Fibroblast of the aortic adventitia (primary cell): Measurements from ENCODE around the gene ABCG1. TPM values are rescaled to one million over a fixed set of nuclear protein-coding genes. Genes with fewer than 3 reads are reported as not detected.

Experiments used
- DNase-seq: peaks from one replicate; pipeline ENCODE4 v3.0.0-alpha.2; 2010; ENCODE audit warnings: low read depth
- H3K4me3 ChIP-seq: 2 replicates; pipeline ENCODE4 v1.5.1; 2011; ENCODE audit warnings: low read depth, mild to moderate bottlenecking, control low read depth, low read length, moderate library complexity
- CTCF ChIP-seq: IDR thresholded peaks from 2 replicates; pipeline ENCODE4 v1.5.1; 2011; ENCODE audit warnings: mild to moderate bottlenecking, low read length, control low read depth, inconsistent platforms; ENCODE audit not compliant: insufficient read depth
- total RNA-seq: library from RNA; depleted of rRNA; stranded (reverse); fragments of >200 nt; gene quantifications from 2 replicates; pipeline ENCODE4 v1.2.3, GENCODE V29; 2012; ENCODE audit warnings: low replicate concordance

Gene ABCG1
- total RNA-seq, 1 donor: 0.09 TPM

GRCh38 chr21:42276076-42276475, 57.1 kb downstream of the ABCG1 start:
- DNase-seq: no peak
- no peak for TF ChIP-seq CTCF
- H3K4me3 ChIP-seq: no peak overlapping the region

DNA sequence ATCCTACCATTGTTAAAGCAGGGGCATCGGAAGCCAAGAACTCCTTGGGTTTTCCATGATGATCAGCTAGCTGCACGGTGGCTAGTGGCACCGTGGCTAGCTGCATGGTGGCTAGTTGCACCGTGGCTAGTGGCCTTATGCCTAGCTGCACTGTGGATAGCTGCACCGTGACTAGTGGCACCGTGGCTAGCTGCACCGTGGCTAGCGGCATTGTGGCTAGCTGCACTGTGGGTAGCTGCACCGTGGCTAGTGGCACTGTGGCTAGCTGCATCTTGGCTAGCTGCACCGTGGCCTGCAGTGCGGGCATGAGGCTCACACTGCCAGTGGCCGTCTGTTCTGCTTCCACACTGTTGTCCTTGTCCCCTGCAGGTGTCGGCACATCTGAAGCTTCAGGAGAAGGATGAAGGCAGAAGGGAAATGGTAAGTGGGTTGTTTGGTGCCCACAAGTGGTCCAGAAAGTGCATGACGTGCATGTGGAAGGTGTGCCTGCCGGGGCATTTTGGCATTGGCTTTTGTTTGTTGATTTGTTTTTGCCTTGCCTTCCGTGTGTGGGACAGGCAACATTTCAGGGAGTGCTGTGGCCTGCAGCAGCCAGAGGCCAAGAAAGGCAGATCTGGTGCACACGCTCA, 57.7 kb downstream of the ABCG1 start:
- TF ChIP-seq CTCF: no peak
- no peak for DNase-seq
- H3K4me3 ChIP-seq: no peak overlapping the region

DNA sequence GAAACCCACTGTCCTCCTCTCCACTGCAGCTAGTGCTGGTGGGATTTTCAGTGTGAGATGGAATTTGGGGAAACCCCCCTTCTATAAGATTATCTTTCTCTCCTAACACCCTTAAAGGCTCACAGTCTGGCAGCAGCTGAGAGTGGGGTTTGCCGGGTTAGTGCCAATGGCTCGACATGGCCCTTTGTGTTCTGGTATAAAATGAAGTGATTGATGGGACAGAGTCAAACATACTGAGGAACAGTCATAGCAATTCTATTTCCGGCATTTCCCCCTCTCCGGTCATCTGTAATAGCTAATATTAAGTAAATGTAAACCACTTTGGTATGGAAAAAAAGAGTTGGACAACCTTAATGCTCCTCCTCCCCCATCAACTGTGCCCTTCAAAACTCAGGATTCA, 58.7 kb downstream of the ABCG1 start:
- TF ChIP-seq CTCF: no peak
- no peak for DNase-seq
- no peak overlapping the region for H3K4me3 ChIP-seq

DNA sequence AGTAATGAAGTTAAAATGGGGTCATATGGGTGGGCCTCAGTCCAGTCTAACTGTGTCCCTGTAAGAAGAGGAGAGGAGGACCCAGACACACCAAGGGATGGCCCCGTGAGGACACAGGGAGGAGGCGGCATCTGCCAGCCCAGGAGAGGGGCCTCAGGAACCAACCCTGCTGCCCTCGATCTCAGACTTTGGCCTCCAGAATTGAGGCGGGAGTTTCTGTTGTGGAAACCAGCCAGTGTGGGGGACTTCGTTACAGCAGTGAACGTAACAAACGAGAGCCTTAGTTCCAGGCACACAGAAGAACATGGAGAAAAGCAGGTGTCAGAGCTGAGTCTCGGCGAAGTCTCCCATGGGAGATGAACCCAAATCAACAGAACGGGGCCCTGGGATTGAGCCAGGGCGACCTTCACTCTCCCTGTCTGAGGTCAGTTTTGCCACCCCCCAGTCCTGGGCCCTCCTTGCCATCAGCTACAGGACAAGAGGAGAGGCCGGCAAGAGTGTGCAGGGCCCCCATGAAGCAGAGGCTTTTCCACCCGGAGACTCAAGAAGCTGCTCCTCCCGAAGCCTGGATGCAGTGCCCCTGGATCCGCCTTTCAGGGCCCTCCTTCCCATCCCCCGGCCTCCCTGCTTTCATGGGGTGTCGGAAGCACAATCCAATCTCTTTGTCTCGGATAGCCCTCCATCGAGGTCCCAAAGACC, 59.7 kb downstream of the ABCG1 start:
- no peak for TF ChIP-seq CTCF

DNA sequence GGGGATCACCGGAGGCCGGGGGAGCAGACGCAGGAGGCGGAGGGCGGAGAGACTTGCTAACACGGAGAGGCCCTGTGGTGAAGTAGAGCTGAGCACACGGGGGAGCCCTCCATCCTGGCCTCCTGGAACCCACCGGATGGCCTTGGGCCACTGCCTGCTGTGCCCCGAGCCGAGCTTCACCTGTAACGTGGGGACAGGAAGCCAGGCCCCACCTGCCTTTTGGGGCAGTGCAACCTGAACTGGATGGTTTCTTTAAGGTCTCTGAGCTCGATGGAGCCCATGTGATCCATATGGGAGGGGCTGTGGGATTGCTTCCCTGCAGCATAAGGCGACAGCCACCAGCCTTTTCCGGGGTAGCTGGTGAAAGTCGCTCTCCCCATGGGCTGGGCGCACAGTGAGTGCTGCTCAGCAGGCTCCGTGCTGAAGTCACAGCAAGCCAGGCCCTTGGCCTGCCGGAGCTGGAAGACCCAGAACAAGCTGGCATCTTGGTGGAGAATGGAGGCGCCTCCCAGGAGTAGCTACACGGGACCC, 60.5 kb downstream of the ABCG1 start:
- no peak overlapping the region for H3K4me3 ChIP-seq
- no peak for DNase-seq
- TF ChIP-seq CTCF: no peak

More for the DNA sequence above, 59.7 kb downstream of the ABCG1 start:
- no peak for DNase-seq
- no peak overlapping the region for H3K4me3 ChIP-seq

DNA sequence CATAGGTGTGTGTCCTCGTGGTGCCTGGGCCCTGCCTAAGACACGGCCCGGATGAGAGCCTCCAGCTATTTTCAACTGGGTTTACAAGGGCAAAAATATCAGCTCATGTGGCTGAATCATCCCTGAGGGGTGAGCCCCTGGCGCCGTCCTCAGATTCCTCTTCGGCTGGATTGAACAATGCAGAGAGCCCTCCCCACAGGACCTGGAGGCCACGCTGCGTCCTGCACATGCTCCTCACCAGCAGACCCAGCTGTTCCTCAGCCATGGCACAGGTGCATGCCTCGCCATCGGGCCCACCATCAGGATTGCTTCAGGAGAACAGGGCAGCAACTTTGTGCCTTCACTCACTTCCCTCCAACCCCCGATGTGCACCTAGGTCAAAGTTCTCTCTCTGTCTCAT, 60.9 kb downstream of the ABCG1 start:
- no peak for TF ChIP-seq CTCF
- DNase-seq: no peak
- H3K4me3 ChIP-seq: no peak overlapping the region
